ENCODE results near the gene SOD2.
"Not testable (repeated sequence)": the region's sequence is repeated elsewhere in the genome, so short reads cannot be mapped to it uniquely, and the experiment has no call there.

Gene SOD2

GRCh38 chr6:159714404-159714803 is 21.4 kb upstream of the SOD2 start:
- H3K36me3 ChIP-seq (ENCODE audit: low read length) = no peaks in the 10 kb centered on the region; the same call in 1 of the 2 replicates
- no peak overlapping the region for H3K9ac ChIP-seq (ENCODE audit: low read length)
- no peak overlapping the region for H2AFZ ChIP-seq (ENCODE audit: low read depth, low read length, severe bottlenecking)
- no peaks in the 10 kb centered on the region for H3K27me3 ChIP-seq (ENCODE audit: low read length)
- H4K20me1 ChIP-seq (ENCODE audit: low read depth, low read length) = no peaks in the 10 kb centered on the region
- H3K9me2 ChIP-seq (replicated peaks; ENCODE audit: insufficient read depth, low read length) = no peaks in the 10 kb centered on the region
- H3K27ac ChIP-seq (ENCODE audit: low read depth, low read length) = no peak overlapping the region
- H3F3A ChIP-seq (ENCODE audit: insufficient read depth) = no peaks in the 10 kb centered on the region; the same call in 1 of the 2 replicates
- TF ChIP-seq CTCF (IDR thresholded peaks at IDR 0.05; ENCODE audit: insufficient read depth, low read length, poor library complexity, severe bottlenecking) (no peak), EZH2phosphoT487 (conservative IDR thresholded peaks at IDR 0.05; ENCODE audit: low read length) (no peak)
- 0 out of 2 replicates have a peak, but pooled peaks cover 6% of the 10 kb centered on the region for H3K79me2 ChIP-seq (ENCODE audit: insufficient read depth, low read length)
- no peak overlapping the region for H3K4me3 ChIP-seq (ENCODE audit: insufficient read depth, low read length, poor library complexity, severe bottlenecking)
- H3K9me3 ChIP-seq (ENCODE audit: insufficient read depth, low read length) = no peaks in the 10 kb centered on the region
- H3K4me2 ChIP-seq (ENCODE audit: low read depth, low read length, poor library complexity, severe bottlenecking) = no peak overlapping the region

DNA sequence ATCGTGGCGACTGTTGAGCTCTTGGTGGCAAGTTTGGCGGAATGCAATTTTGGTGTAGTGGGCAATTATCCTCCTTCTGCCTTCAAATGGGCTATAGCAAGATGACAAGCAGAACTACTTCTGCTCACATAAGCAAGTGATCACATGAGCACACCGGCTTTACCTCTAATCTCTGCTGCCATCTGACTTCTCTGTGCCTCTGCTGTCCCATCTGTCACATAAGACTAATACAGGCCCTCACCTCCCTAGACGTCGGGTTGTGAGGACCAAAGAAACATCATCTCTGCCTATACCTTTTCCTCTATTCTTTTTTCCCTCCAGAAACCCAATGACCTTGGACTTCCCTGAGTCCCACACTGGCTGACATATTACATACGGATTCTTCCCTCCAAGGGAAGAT is 20.9 kb upstream of the SOD2 start:
- no peaks in the 10 kb centered on the region for H3K9me2 ChIP-seq (replicated peaks; ENCODE audit: insufficient read depth, low read length)
- H3K4me3 ChIP-seq (ENCODE audit: insufficient read depth, low read length, poor library complexity, severe bottlenecking) = no peak overlapping the region
- H3K9me3 ChIP-seq (ENCODE audit: insufficient read depth, low read length) = no peaks in the 10 kb centered on the region
- H3K79me2 ChIP-seq (ENCODE audit: insufficient read depth, low read length) = 0 out of 2 replicates have a peak, but pooled peaks cover 6% of the 10 kb centered on the region
- no peaks in the 10 kb centered on the region; the same call in 1 of the 2 replicates for H3K36me3 ChIP-seq (ENCODE audit: low read length)
- H3F3A ChIP-seq (ENCODE audit: insufficient read depth) = no peaks in the 10 kb centered on the region; the same call in 1 of the 2 replicates
- no peak overlapping the region for H3K9ac ChIP-seq (ENCODE audit: low read length)
- TF ChIP-seq CTCF (IDR thresholded peaks at IDR 0.05; ENCODE audit: insufficient read depth, low read length, poor library complexity, severe bottlenecking) (no peak), EZH2phosphoT487 (conservative IDR thresholded peaks at IDR 0.05; ENCODE audit: low read length) (no peak)
- H3K27ac ChIP-seq (ENCODE audit: low read depth, low read length) = no peak overlapping the region
- H2AFZ ChIP-seq (ENCODE audit: low read depth, low read length, severe bottlenecking) = no peak overlapping the region
- H3K4me2 ChIP-seq (ENCODE audit: low read depth, low read length, poor library complexity, severe bottlenecking) = no peak overlapping the region
- H3K27me3 ChIP-seq (ENCODE audit: low read length) = no peaks in the 10 kb centered on the region
- H4K20me1 ChIP-seq (ENCODE audit: low read depth, low read length) = no peaks in the 10 kb centered on the region

GRCh38 chr6:159712389-159712788 is 19.3 kb upstream of the SOD2 start:
- H3K9ac ChIP-seq (ENCODE audit: low read length); H3K27ac ChIP-seq (ENCODE audit: low read depth, low read length); H3K4me3 ChIP-seq (ENCODE audit: insufficient read depth, low read length, poor library complexity, severe bottlenecking); H2AFZ ChIP-seq (ENCODE audit: low read depth, low read length, severe bottlenecking); H3K9me2 ChIP-seq (replicated peaks; ENCODE audit: insufficient read depth, low read length); H3K79me2 ChIP-seq (ENCODE audit: insufficient read depth, low read length); H3K9me3 ChIP-seq (ENCODE audit: insufficient read depth, low read length); H3K36me3 ChIP-seq (ENCODE audit: low read length); H3K27me3 ChIP-seq (ENCODE audit: low read length); H3F3A ChIP-seq (ENCODE audit: insufficient read depth); H3K4me2 ChIP-seq (ENCODE audit: low read depth, low read length, poor library complexity, severe bottlenecking); H4K20me1 ChIP-seq (ENCODE audit: low read depth, low read length): not testable (repeated sequence)

DNA sequence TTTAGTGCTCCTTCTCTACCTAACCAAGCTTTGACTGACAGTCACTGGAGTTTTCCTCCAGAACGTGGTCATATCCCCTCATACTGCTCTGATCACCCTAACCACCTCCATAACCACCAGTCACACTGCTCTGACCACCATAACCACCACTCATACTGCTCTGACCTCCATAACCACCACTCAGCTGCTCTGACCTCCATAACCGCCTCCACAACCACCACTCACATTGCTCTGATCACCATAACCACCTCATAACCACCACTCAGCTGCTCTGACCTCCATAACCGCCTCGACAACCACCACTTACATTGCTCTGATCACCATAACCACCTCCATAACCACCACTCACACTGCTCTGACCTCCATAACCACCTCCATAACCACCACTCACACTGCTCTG is 17.6 kb upstream of the SOD2 start:
- not testable (repeated sequence) for H3K27me3 ChIP-seq (ENCODE audit: low read length); H3K27ac ChIP-seq (ENCODE audit: low read depth, low read length); H4K20me1 ChIP-seq (ENCODE audit: low read depth, low read length); H3K9me3 ChIP-seq (ENCODE audit: insufficient read depth, low read length); H3K9me2 ChIP-seq (replicated peaks; ENCODE audit: insufficient read depth, low read length); H2AFZ ChIP-seq (ENCODE audit: low read depth, low read length, severe bottlenecking); H3K4me3 ChIP-seq (ENCODE audit: insufficient read depth, low read length, poor library complexity, severe bottlenecking); H3K79me2 ChIP-seq (ENCODE audit: insufficient read depth, low read length); H3F3A ChIP-seq (ENCODE audit: insufficient read depth); H3K4me2 ChIP-seq (ENCODE audit: low read depth, low read length, poor library complexity, severe bottlenecking); H3K9ac ChIP-seq (ENCODE audit: low read length); H3K36me3 ChIP-seq (ENCODE audit: low read length)
